H1 (cell line): Measurements from ENCODE around the gene SPR. TPM values are rescaled to one million over a fixed set of nuclear protein-coding genes. Genes with fewer than 3 reads are reported as not detected.

ENCODE experiments used
- BCL11A ChIP-seq, 2 experiments: IDR thresholded peaks; one replicate each; pipeline ENCODE4 v1.6.1; 2011; ENCODE audit warnings: low read depth in 2 of 2, low read length in 2 of 2, mild to moderate bottlenecking in 2 of 2
- CBX8 ChIP-seq: fragments of 300-800, 300-1000 bp; sonication (generic); IDR thresholded peaks from 2 replicates; pipeline ENCODE4 v1.7.1; 2016; ENCODE audit warnings: low read depth, low read length, borderline replicate concordance
- CHD1 ChIP-seq: IDR thresholded peaks from 2 replicates; pipeline ENCODE4 v1.6.1; 2012; ENCODE audit warnings: low read depth, low read length, improper control_type of control experiment
- E2F6 ChIP-seq: IDR thresholded peaks from 2 replicates; pipeline ENCODE4 v1.6.1; 2012; ENCODE audit warnings: inconsistent platforms
- EP300 ChIP-seq, 2 experiments: IDR thresholded peaks; 1 replicate in 1 of 2; 2 replicates in 1 of 2; pipeline ENCODE4 v1.6.1; 2011 to 2012; ENCODE audit warnings: low read depth in 2 of 2, low read length in 2 of 2, mild to moderate bottlenecking in 2 of 2, borderline replicate concordance in 1 of 2, inconsistent platforms in 1 of 2, moderate library complexity in 1 of 2
- HDAC2 ChIP-seq, 2 experiments: fragments of 300-600 bp in 1 of 2; sonication (generic) in 1 of 2; IDR thresholded peaks; 2 replicates each; pipeline ENCODE4 v1.6.1; 2011 to 2012; ENCODE audit warnings: low read depth in 2 of 2, low read length in 2 of 2, mild to moderate bottlenecking in 2 of 2, moderate library complexity in 2 of 2, borderline replicate concordance in 1 of 2, inconsistent platforms in 1 of 2
- JUN ChIP-seq: IDR thresholded peaks from 2 replicates; pipeline ENCODE4 v1.6.1; 2011; ENCODE audit warnings: low read depth, mild to moderate bottlenecking, improper control_type of control experiment, low read length
- JUND ChIP-seq: IDR thresholded peaks from 2 replicates; pipeline ENCODE4 v1.6.1; 2011; ENCODE audit warnings: mild to moderate bottlenecking, improper control_type of control experiment, low read length
- KDM1A ChIP-seq: fragments of 200-600, 300-600 bp; sonication (generic); IDR thresholded peaks from 2 replicates; pipeline ENCODE4 v1.7.1; 2016; ENCODE audit warnings: mild to moderate bottlenecking, low read length, borderline replicate concordance
- KDM4A ChIP-seq: IDR thresholded peaks from one replicate; pipeline ENCODE4 v1.7.1; 2012; ENCODE audit warnings: low read depth, mild to moderate bottlenecking, moderate library complexity, low read length, inconsistent platforms; ENCODE audit not compliant: severe bottlenecking
- MAFK ChIP-seq: IDR thresholded peaks from 2 replicates; pipeline ENCODE4 v1.6.1; 2012; ENCODE audit warnings: low read depth, mild to moderate bottlenecking, improper control_type of control experiment, low read length
- MAX ChIP-seq: IDR thresholded peaks from 2 replicates; pipeline ENCODE4 v1.6.1; 2012; ENCODE audit warnings: inconsistent platforms
- PHF8 ChIP-seq: fragments of 200-600 bp; sonication (generic); conservative IDR thresholded peaks from 2 replicates; pipeline ENCODE4 v1.7.1; 2012; ENCODE audit warnings: low read depth, mild to moderate bottlenecking, inconsistent platforms, low read length, moderate library complexity
- POLR2AphosphoS5 ChIP-seq: IDR thresholded peaks from 2 replicates; pipeline ENCODE4 v1.6.1; 2011; ENCODE audit warnings: low read depth, low read length
- RAD21 ChIP-seq, 2 experiments: IDR thresholded peaks in 1 of 2; conservative IDR thresholded peaks in 1 of 2; 2 replicates each; pipeline ENCODE4 v1.6.1; 2011; ENCODE audit warnings: low read depth in 2 of 2, low read length in 2 of 2, improper control_type of control experiment in 1 of 2, inconsistent platforms in 1 of 2, mild to moderate bottlenecking in 1 of 2, moderate library complexity in 1 of 2
- SRF ChIP-seq: IDR thresholded peaks from 2 replicates; pipeline ENCODE4 v1.6.1; 2011; ENCODE audit warnings: mild to moderate bottlenecking, low read depth, low read length, moderate library complexity
- TAF1 ChIP-seq: IDR thresholded peaks from 2 replicates; pipeline ENCODE4 v1.6.1; 2011; ENCODE audit warnings: mild to moderate bottlenecking, low read depth, low read length
- TAF7 ChIP-seq: optimal IDR thresholded peaks from 2 replicates; pipeline ENCODE3; 2011; ENCODE audit warnings: low read depth, mild to moderate bottlenecking, inconsistent platforms, low read length, moderate library complexity, borderline replicate concordance
- TEAD4 ChIP-seq: IDR thresholded peaks from 2 replicates; pipeline ENCODE4 v1.6.1; 2012; ENCODE audit warnings: low read depth, low read length, inconsistent platforms, mixed read lengths
- USF2 ChIP-seq: IDR thresholded peaks from 2 replicates; pipeline ENCODE4 v1.6.1; 2011; ENCODE audit warnings: low read length, improper control_type of control experiment
- polyA plus RNA-seq, 7 experiments: library from polyadenylated mRNA; depleted of rRNA in 3 of 7; stranded (reverse) in 5 of 7; unstranded in 2 of 7; fragments of >200 nt in 5 of 7; fragments of 200-250 nt in 2 of 7; gene quantifications; 1 replicate in 5 of 7; 2 replicates in 1 of 7; 4 replicates in 1 of 7; pipeline versions ENCODE4 v1.2.1 to v1.2.3, GENCODE V29; 2011 to 2013; ENCODE audit warnings: missing spikeins in 2 of 7, mixed read lengths in 2 of 7
- total RNA-seq: library from RNA; stranded (reverse); fragmentation: NEBNext Ultra II Directional; extraction: Animal tissue kit (Norgen Biotek cat#: 25700); gene quantifications from 2 replicates; pipeline ENCODE4 v1.2.1, GENCODE V29; 2021

SPR gene
- total and polyA plus RNA-seq, 2 of the 8 experiments (the other 6 are each of a cell fraction or from before 2014, with no cell fraction given) = 4.5 to 11.5 TPM

GRCh38 chr2:72862239-72862988, 24.8 kb upstream of the SPR start (continued):
- TF ChIP-seq BCL11A (IDR thresholded peaks at IDR 0.05; ENCODE audit: low read depth in 2 of 2, low read length in 2 of 2) (no peak), SRF (no peak), EP300 (IDR thresholded peaks at IDR 0.05; ENCODE audit: borderline replicate concordance in 1 of 2, low read depth in 2 of 2, low read length in 2 of 2) (no peak; a peak in 1 of 3 replicates), KDM1A (no peak), TEAD4 (0 out of 2 replicates have a peak, but pooled peaks have one; percentile 12), USF2 (no peak), PHF8 (peak; percentile 41; the same call in 1 of the 2 replicates), JUN (no peak), JUND (peak; percentile 54; the same call in 1 of the 2 replicates), KDM4A (peak; percentile 88), RAD21 (IDR thresholded peaks at IDR 0.05 in 1 of 2, conservative IDR thresholded peaks at IDR 0.05 in 1 of 2; ENCODE audit: low read depth in 2 of 2, low read length in 2 of 2) (peak; percentile 84 to 88), HDAC2 (IDR thresholded peaks at IDR 0.05; ENCODE audit: borderline replicate concordance in 1 of 2, low read depth in 2 of 2, low read length in 2 of 2) (no peak), E2F6 (peak; percentile 52; the same call in 1 of the 2 replicates), MAFK (no peak), MAX (peak; percentile 35; the same call in 1 of the 2 replicates), TAF7 (peak; percentile 79), CHD1 (no peak), POLR2AphosphoS5 (0 out of 2 replicates have a peak, but pooled peaks have one; percentile 45), TAF1 (0 out of 2 replicates have a peak, but pooled peaks have one; percentile 49), CBX8 (no peak)
